SKM-1 treated with dmso at 0.1 percent for 144 hours (cell line): ENCODE data around the gene MAN2B2.

ENCODE experiments used
- DNase-seq: peaks from one replicate; lab custom pipeline; 2025; ENCODE audit not compliant: unreplicated experiment; lab: John Stamatoyannopoulos, UW

The MAN2B2 gene

DNA sequence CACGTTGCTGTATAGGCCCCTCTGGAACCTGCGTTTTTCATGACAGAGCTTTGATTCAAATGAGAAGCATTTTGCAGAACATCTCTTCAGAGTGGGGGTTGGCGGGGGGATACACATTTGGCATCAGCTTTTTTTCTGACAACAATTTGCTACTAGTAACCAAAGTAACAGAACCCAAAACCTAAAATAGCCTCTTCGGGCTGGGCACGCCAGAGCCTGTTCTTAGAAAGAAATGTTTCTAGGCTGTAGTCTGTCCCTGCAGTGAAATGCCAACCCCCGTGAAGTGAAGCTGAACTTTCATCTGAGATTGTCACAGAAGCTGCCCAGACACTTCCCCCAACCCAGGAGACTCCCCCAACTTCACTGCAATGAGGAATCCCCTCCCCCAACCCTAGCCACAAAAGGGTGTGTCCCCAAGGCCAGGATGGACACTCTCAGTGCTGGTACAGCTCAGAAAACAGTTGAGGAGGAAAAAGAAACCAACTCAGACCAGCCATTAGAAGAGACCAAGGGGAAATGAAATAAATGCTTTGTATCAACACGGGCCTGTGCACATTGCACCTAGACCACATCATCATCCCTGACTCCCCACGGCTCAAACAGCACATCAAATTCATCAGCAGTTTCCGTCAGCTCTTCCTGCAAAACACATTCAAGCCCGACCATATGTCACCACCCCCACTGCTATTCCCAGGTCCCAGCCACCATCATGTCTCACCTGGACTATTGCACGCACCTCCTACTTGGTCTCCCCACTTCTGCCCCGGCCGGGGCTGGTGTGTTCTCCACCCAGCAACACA lies 8.4 kb upstream of the MAN2B2 start:
- no peak for DNase-seq

DNA sequence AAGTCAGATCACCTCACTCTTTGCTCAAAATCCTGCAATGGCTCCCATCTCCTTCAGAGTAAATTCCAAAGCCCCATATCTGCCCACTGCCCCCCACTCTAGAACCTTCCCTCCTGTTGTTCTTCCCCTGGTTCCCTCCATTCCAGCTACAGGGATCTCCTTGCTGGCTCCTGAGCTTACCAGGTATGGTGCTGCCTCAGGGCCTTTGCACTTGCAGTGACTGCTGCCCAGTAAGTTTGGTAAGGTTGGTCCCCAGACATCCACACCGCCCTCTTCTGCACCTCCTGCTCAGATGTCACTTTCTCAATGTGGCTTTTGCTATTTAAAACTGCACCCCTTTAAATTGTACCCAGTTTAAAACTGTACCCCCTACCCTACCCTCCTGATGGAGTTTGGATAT lies 7.8 kb upstream of the MAN2B2 start:
- no peak for DNase-seq

DNA sequence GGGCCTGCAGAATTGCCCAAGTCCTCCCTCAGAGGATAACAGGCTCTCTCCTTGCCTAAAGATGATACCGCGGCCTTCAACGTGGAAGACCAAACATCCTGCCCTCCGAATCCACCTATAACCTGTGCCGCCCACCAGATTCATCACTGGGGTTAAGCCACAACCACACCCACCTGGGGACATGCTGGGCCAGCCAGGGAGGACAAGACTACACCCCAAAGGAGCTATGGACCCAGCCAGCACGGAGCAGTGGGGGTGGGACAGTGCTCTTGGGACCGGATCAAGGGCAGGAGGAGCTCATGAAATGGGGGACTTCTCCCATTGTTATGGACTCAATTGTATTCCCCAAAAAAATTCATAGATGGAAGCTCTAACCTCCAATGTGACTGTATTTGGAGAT lies 6.8 kb upstream of the MAN2B2 start:
- DNase-seq, result no peak

GRCh38 chr4:6568689-6569332 lies 6.2 kb upstream of the MAN2B2 start:
- DNase-seq, result no peak

DNA sequence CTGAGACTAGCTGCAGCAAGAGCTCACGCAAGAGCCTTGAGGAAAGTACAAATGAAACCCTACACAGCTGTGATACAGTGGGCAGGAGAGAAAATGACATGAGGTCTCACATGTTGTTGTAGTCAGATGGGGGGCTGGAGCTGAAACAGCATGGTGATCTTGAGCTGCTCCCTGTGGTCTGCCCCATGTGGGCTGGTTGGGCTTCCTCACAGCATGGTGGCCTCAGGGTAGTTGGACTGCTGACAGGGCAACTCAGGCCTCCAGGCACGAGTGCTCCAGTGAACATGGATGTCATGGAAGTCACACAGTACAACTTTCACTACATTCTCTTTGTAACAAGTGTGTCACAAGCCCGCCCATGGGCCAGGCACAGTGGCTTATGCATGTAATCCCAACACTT lies 3.4 kb upstream of the MAN2B2 start:
- DNase-seq, result no peak

DNA sequence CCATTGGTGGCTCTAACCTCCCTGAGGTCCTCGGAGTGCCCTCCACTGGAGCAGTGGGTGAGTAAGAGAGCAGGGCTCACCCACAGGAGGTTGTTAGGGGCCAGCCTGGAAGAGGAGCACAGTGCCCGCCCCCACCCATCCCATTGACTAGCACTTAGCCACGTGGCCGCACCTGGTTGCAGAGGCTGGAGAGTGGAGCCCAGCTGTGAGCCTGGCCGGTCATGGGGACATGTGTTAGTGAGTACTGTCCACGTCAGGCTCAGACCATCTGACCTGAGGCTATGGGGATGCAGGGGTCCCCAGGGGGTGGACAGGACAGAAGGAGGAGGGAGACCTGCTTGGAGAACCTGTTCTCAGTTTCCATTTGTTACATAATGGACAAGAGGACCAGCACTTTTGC lies 1.4 kb upstream of the MAN2B2 start:
- DNase-seq, result no peak

DNA sequence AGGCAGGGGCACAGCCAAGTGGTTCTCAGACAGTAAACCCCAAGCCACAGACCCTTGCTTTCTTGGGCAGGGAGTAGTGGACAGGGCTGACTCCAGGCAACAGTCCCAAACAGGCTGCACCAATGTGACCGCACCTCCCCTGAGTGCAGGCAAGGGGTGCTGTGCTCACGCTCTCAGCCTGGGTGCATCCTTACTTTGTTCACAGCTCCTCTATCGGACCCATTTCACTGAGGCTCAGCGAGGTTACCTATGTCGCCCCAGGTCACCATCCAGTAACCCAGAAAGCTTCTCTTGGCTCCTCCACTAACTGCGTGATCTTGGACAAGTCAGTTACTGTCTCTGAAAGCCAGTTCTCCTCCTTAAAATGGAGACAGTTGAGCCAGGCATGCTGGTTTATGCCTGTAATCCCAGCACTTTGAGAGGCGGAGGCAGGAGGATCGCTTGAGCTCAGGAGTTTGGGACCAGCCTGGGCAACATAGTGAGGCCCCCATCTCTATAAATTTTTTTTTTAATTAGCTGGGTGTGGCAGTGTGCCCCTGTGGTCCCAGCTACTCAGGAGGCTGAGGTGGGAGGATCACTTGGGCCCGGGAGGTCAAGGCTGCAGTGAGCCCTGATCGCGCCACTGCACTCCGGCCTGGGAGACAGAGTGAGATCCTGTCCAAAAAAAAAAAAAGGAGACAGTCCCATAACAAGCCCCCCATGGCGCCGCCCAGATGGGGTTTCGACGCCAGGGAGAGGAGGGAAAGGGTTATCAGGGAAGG lies 823 bp upstream of the MAN2B2 start:
- DNase-seq, result no peak

DNA sequence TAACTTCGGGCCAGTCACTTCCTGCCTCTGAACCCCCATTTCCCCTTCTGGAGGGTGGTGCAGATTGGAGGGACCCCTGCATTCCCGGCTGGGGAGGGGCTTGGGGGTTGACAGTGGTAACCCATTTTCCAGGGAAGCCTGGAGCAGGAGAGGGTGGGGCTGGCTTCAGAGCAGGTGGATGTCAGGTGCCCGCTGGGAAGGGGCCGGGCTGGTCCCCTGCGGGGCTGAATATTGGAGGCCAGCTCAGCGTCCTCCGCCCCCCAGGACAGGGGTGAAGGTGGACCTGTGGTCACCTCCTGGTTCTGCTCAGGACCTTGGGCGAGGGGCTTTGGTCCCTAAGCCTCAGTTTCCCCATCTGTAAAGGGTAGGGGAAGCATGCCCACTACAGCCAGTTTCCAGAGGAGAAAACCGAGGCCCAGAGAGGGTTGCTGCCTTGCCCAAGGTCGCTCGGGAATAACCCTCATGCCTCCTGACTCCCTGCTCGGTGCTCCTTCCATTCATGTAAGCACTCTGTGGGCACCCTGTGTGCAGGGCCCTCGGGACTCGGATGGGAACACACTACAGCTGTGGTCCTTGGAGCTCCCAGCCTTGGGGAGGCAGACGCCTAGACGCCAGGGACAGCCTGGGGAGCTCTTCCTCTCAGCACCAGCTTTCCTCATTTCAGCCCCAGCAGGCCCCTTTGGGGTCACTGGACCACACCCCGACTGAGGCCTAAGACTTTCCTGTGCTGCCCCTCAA lies 683 bp downstream of the MAN2B2 start:
- no peak for DNase-seq

- DNase-seq, result no peak
These were observed 1.5 kb downstream of the MAN2B2 start for GRCh38 chr4:6576512-6576911.

DNA sequence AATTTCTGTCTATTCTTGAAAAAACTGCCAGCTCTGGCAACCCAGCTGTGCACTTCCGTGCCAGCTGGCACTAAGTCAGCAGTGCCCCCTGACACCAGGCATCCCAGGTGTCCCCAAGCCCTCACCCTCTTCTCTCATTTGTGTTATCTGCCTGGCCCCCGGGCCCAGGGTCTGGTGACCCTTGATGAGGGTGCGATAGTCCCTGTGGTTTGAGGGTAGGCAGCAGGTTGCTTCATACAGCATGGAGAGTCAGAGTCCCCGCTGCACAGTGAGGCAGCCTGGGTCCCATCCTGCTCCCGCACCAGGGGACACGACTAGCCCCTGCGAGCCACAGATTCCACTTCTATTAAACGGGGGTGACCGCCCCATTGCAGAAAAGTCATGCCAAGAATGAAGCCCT lies 1.9 kb downstream of the MAN2B2 start:
- no peak for DNase-seq

- no peak for DNase-seq
These were observed 2.4 kb downstream of the MAN2B2 start for GRCh38 chr4:6577409-6577808.

DNA sequence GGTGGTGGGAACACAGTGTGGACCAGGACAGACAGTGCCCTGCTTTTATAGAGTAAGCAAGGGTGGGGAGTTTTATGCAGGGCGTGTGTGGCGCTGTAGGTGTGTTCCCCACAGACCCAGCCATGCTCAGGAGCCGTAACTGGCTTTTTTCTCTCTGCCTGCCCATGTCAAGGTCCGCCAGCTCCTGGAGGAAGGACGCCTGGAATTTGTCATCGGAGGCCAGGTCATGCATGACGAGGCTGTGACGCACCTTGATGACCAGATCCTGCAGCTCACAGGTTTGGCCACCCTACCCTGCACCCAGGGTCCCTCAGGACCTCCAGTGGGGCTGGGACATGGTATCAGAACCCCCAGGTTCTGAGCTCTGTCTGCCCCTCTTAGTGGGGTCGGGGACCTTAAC lies 3.2 kb downstream of the MAN2B2 start:
- no peak for DNase-seq

- no peak for DNase-seq
These were observed 5.4 kb downstream of the MAN2B2 start for GRCh38 chr4:6580353-6580752.

DNA sequence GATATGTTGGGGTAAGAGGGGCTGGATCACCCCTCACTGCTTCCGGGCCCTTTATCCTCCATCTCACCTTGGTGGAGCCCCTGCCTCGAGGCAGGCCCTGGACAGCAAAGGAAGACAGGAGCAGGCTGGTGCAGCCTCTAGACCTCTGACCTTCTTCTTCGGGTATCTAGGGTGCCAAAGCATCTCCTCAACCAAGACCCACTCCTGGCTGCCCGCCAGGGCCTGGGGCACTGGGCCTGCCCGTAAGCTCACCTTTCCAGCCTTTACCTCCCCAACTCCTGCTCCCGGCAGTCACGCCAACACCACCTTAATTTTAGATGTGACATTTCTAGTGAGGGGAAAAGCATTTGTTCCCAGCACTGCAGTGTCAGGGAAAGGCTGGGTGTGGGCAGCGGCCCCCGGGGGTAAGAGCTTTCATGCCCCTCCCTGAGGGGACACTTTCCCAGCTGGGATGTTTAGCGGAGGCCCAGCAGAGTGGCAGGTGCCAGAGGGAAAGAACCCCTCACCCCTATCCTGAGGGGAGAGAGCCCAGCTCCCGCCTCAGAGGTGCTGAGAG lies 6.7 kb downstream of the MAN2B2 start:
- DNase-seq, result no peak

DNA sequence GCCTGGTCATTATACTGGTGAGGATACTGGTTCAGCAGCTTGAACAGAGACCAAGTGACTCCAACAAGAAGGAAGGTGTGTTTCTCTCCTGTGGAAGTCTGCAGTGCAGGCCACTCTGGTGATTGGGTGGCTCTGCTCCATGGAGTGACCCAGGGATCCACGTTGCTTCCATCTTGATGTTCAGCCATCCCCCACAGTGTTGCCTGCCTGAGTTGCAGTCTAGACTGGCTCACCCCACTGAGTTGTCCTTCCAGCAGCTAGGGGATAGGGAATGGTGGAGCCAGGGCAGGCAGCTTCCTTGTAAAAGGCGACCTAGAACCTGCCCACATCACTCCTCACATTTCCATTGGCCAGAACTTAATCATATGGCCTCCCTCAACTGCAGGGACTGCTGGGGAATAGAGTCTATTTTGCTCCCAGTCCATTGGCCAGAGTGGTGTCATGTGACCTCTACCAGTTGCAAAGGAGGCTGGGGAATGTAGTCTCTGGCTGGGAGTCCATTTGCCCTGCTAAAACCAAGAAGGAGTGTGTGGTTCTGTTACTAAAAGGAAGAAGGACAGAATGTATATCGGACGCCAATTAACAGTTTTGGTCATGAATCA lies 8.0 kb downstream of the MAN2B2 start:
- DNase-seq, result no peak

- no peak for DNase-seq
These were observed 9.9 kb downstream of the MAN2B2 start for GRCh38 chr4:6584865-6585264.

- no peak for DNase-seq
These were observed 11.8 kb downstream of the MAN2B2 start for GRCh38 chr4:6586715-6587325.

GRCh38 chr4:6589444-6589843 lies 14.5 kb downstream of the MAN2B2 start:
- DNase-seq, result no peak

DNA sequence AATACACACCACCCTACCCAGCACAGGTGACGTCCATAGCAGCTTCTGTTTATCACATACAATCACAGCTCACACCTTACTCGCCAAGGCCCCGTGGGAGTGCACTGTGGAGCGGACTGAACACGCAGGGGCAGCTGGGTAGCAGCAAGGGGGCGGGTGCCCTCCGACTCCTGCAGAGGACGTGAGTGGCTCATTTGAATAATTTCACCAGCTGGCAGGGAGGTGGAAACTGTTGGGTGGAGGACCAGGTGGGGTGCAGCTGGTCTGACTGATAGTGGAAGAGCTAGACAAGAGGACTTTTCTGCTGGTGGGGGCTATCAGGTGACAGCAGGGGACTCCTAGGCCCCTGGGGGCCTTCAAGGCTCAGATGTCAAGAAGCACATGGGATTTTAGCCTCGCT lies 16.3 kb downstream of the MAN2B2 start:
- no peak for DNase-seq

GRCh38 chr4:6591781-6592180 lies 16.8 kb downstream of the MAN2B2 start:
- no peak for DNase-seq
